Liver (tissue), 9 donors: ENCODE measurements around the gene WFIKKN2. TPM values are rescaled to one million over a fixed set of nuclear protein-coding genes. Genes with fewer than 3 reads are reported as not detected.

Source experiments
- DNase-seq: peaks from one replicate; pipeline ENCODE4 v3.0.0-alpha.2; 2017; ENCODE audit warnings: low spot score
- H3K27ac ChIP-seq, 2 donors: one replicate each; pipeline ENCODE4 v1.7.0; 2013; ENCODE audit warnings: inconsistent platforms in 2 of 2, low read length in 2 of 2, control low read depth in 1 of 2, low read depth in 1 of 2, mild to moderate bottlenecking in 1 of 2
- H3K27me3 ChIP-seq, 4 donors: one replicate each; pipeline versions ENCODE4 v1.6.1 to v1.7.0; 2013; ENCODE audit warnings: low read length in 3 of 4, inconsistent platforms in 1 of 4, mild to moderate bottlenecking in 1 of 4, moderate library complexity in 1 of 4; ENCODE audit not compliant: control insufficient read depth in 4 of 4, insufficient read depth in 4 of 4
- H3K36me3 ChIP-seq, 4 donors: one replicate each; pipeline versions ENCODE4 v1.6.1 to v1.7.0; 2013; ENCODE audit warnings: low read length in 3 of 4, mild to moderate bottlenecking in 3 of 4, low read depth in 1 of 4, moderate library complexity in 1 of 4; ENCODE audit not compliant: control insufficient read depth in 4 of 4, insufficient read depth in 3 of 4
- H3K4me1 ChIP-seq, 4 donors: one replicate each; pipeline versions ENCODE4 v1.6.1 to v1.7.0; 2013; ENCODE audit warnings: low read length in 3 of 4, mild to moderate bottlenecking in 3 of 4, moderate library complexity in 1 of 4; ENCODE audit not compliant: control insufficient read depth in 4 of 4, insufficient read depth in 4 of 4
- H3K4me3 ChIP-seq, 3 donors: one replicate each; pipeline versions ENCODE4 v1.6.1 to v1.7.0; 2013; ENCODE audit warnings: low read length in 3 of 3, control low read depth in 1 of 3, low read depth in 1 of 3, mild to moderate bottlenecking in 1 of 3
- H3K9ac ChIP-seq, 2 donors: one replicate each; pipeline ENCODE4 v1.7.0; 2013; ENCODE audit warnings: low read length in 2 of 2, mild to moderate bottlenecking in 2 of 2, moderate library complexity in 2 of 2, control low read depth in 1 of 2, low read depth in 1 of 2
- H3K9me3 ChIP-seq, 4 donors: one replicate each; pipeline versions ENCODE4 v1.6.1 to v1.7.0; 2013; ENCODE audit warnings: low read length in 3 of 4; ENCODE audit not compliant: control insufficient read depth in 4 of 4
- EGR1 ChIP-seq, 2 donors: IDR thresholded peaks; 2 replicates each; pipeline ENCODE4 v1.6.1; 2016 to 2018; ENCODE audit warnings: antibody characterized with exemption in 2 of 2, low read depth in 2 of 2
- FOXA1 ChIP-seq: IDR thresholded peaks from 2 replicates; pipeline ENCODE4 v1.6.1; 2016; ENCODE audit warnings: antibody characterized with exemption
- GABPA ChIP-seq, 2 donors: IDR thresholded peaks in 1 of 2; conservative IDR thresholded peaks in 1 of 2; 2 replicates each; pipeline ENCODE4 v1.6.1; 2016; ENCODE audit warnings: antibody characterized with exemption in 2 of 2, mild to moderate bottlenecking in 1 of 2, moderate library complexity in 1 of 2
- HNF4A ChIP-seq, 2 donors: conservative IDR thresholded peaks; 2 replicates each; pipeline ENCODE4 v1.6.1; 2016; ENCODE audit warnings: antibody characterized with exemption in 2 of 2, mild to moderate bottlenecking in 2 of 2
- JUND ChIP-seq, 2 donors: IDR thresholded peaks; 2 replicates each; pipeline ENCODE4 v1.6.1; 2016; ENCODE audit warnings: antibody characterized with exemption in 2 of 2
- RAD21 ChIP-seq, 2 donors: IDR thresholded peaks; 2 replicates each; pipeline ENCODE4 v1.6.1; 2016; ENCODE audit warnings: antibody characterized with exemption in 2 of 2, mild to moderate bottlenecking in 2 of 2
- REST ChIP-seq: IDR thresholded peaks from 2 replicates; pipeline ENCODE4 v1.6.1; 2016; ENCODE audit warnings: antibody characterized with exemption, mild to moderate bottlenecking
- SP1 ChIP-seq: IDR thresholded peaks from 2 replicates; pipeline ENCODE4 v1.6.1; 2018; ENCODE audit warnings: antibody characterized with exemption, mild to moderate bottlenecking
- TAF1 ChIP-seq: conservative IDR thresholded peaks from 2 replicates; pipeline ENCODE4 v1.6.1; 2016; ENCODE audit warnings: antibody characterized with exemption, mild to moderate bottlenecking
- YY1 ChIP-seq: IDR thresholded peaks from 2 replicates; pipeline ENCODE4 v1.6.1; 2016; ENCODE audit warnings: antibody characterized with exemption, mild to moderate bottlenecking
- WGBS: extraction: QIAGEN DNeasy Blood & Tissue Kit; methylation state at CpG from one replicate; pipeline ENCODE4 v1.1.7; 2013; 5-methylcytosine and 5-hydroxymethylcytosine counted together
- polyA plus RNA-seq, 2 donors: library from polyadenylated mRNA; stranded (reverse) in 1 of 2; unstranded in 1 of 2; fragments of 200-250 nt in 1 of 2; fragments of >200 nt in 1 of 2; fragmentation: Nextera tagmentation in 1 of 2; extraction: Ambion mirVana in 1 of 2; gene quantifications; one replicate each; pipeline versions ENCODE4 v1.2.1 to v1.2.3, GENCODE V29; 2013 to 2015
- total RNA-seq, 2 donors: library from RNA; depleted of rRNA; stranded (reverse); fragments of >200 nt; gene quantifications; one replicate each; pipeline ENCODE4 v1.2.3, GENCODE V29; 2014
- TF ChIP-seq, protein P1 (sequence below): fragments of 150-350 bp; IDR thresholded peaks from 2 replicates; pipeline ENCODE4 v1.5.1; 2017; ENCODE audit warnings: improper control_type of control experiment, low read depth, low read length; ENCODE audit not compliant: missing input control
- donor health status: healthy.
- donor health status: healthy.
- donor health status: healthy.
- donor health status: healthy.
- donor health status: healthy.

The WFIKKN2 gene
- total and polyA plus RNA-seq, 4 donors = 0.02 to 0.19 (median 0.07) TPM; not detected in 1

GRCh38 chr17:50785946-50786570, 49.3 kb upstream of the WFIKKN2 start:
- no peaks in the 10 kb centered on the region for H3K27me3 ChIP-seq
- no peaks in the 10 kb centered on the region for H3K36me3 ChIP-seq
- no peak for DNase-seq
- H3K9ac ChIP-seq = no peak overlapping the region
- TF ChIP-seq YY1 = no peak
- TF ChIP-seq HNF4A (conservative IDR thresholded peaks at IDR 0.05) = peak; percentile 22 to 36
- TF ChIP-seq JUND (IDR thresholded peaks at IDR 0.05) = peak in 1 of 2 donors; percentile 32
- peak; percentile 55 for TF ChIP-seq SP1
- TF ChIP-seq GABPA (IDR thresholded peaks at IDR 0.05 in 1 of 2, conservative IDR thresholded peaks at IDR 0.05 in 1 of 2) = no peak
- TF ChIP-seq RAD21 (IDR thresholded peaks at IDR 0.05) = peak in 1 of 2 donors; percentile 57
- TF ChIP-seq FOXA1 = no peak
- no peak for TF ChIP-seq TAF1
- no peaks in the 10 kb centered on the region for H3K9me3 ChIP-seq
- H3K4me3 ChIP-seq = no peak overlapping the region
- WGBS = 57% methylated on average over 9 of the region's 9 CpGs
- peak overlapping the region in 1 of 2 donors; percentile 5 for H3K27ac ChIP-seq
- H3K4me1 ChIP-seq = peaks cover 3 to 11% (median 4%) of the 10 kb centered on the region in 4 donors

- Histone ChIP-seq H3K9ac (no peak overlapping the region), H3K9me3 (no peaks in the 10 kb centered on the region), H3K27me3 (no peaks in the 10 kb centered on the region), H3K36me3 (no peaks in the 10 kb centered on the region), H3K4me3 (no peak overlapping the region), H3K27ac (no peak overlapping the region), H3K4me1 (peaks cover 3 to 11% (median 4%) of the 10 kb centered on the region in 4 donors)
- no peak for TF ChIP-seq JUND (IDR thresholded peaks at IDR 0.05)
- TF ChIP-seq, protein P1, sequence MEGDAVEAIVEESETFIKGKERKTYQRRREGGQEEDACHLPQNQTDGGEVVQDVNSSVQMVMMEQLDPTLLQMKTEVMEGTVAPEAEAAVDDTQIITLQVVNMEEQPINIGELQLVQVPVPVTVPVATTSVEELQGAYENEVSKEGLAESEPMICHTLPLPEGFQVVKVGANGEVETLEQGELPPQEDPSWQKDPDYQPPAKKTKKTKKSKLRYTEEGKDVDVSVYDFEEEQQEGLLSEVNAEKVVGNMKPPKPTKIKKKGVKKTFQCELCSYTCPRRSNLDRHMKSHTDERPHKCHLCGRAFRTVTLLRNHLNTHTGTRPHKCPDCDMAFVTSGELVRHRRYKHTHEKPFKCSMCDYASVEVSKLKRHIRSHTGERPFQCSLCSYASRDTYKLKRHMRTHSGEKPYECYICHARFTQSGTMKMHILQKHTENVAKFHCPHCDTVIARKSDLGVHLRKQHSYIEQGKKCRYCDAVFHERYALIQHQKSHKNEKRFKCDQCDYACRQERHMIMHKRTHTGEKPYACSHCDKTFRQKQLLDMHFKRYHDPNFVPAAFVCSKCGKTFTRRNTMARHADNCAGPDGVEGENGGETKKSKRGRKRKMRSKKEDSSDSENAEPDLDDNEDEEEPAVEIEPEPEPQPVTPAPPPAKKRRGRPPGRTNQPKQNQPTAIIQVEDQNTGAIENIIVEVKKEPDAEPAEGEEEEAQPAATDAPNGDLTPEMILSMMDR = no peak
- 92% methylated on average over 7 of the region's 7 CpGs for WGBS
- no peak for DNase-seq
These were observed 48.3 kb upstream of the WFIKKN2 start for GRCh38 chr17:50787106-50787505.

GRCh38 chr17:50790618-50791017, 44.8 kb upstream of the WFIKKN2 start:
- Histone ChIP-seq H3K36me3 (no peaks in the 10 kb centered on the region), H3K9ac (no peak overlapping the region), H3K9me3 (no peaks in the 10 kb centered on the region), H3K27ac (no peak overlapping the region), H3K4me3 (no peak overlapping the region), H3K27me3 (no peaks in the 10 kb centered on the region), H3K4me1 (peaks cover 2 to 6% (median 3%) of the 10 kb centered on the region in 4 donors)
- no peak for DNase-seq
- TF ChIP-seq HNF4A (conservative IDR thresholded peaks at IDR 0.05) = no peak
- TF ChIP-seq EGR1 (IDR thresholded peaks at IDR 0.05; ENCODE audit: low read depth in 2 of 2) = no peak
- TF ChIP-seq REST = no peak
- 74% methylated on average over 6 of the region's 6 CpGs for WGBS
